HL-60 (cell line): Measurements from ENCODE around the gene CYP1B1.

Experiments
- DNase-seq, 2 experiments: peaks; one replicate each; pipeline ENCODE4 v3.0.0-alpha.2; 2010 to 2020; ENCODE audit warnings: low read depth in 1 of 2, low spot score in 1 of 2
- H3K27ac ChIP-seq: fragments of 250-450 bp; sonication (Bioruptor Pico); replicated peaks from 2 replicates; pipeline ENCODE4 v1.5.1; 2020; ENCODE audit warnings: mild to moderate bottlenecking, moderate library complexity
- H3K27me3 ChIP-seq: fragments of 250-450 bp; sonication (Bioruptor Pico); 2 replicates; pipeline ENCODE4 v1.5.1; 2021; ENCODE audit warnings: mild to moderate bottlenecking, moderate library complexity; ENCODE audit not compliant: insufficient read depth, poor library complexity, severe bottlenecking
- H3K4me3 ChIP-seq: replicated peaks from 2 replicates; pipeline ENCODE4 v1.5.1; 2011; ENCODE audit warnings: mild to moderate bottlenecking, control low read depth, low read length; ENCODE audit not compliant: insufficient read depth
- CTCF ChIP-seq: IDR thresholded peaks from one replicate; pipeline ENCODE4 v1.5.1; 2011; ENCODE audit warnings: low read length, control low read depth, inconsistent platforms; ENCODE audit not compliant: insufficient read depth
- GABPA ChIP-seq: IDR thresholded peaks from 2 replicates; pipeline ENCODE4 v1.6.1; 2012; ENCODE audit warnings: low read depth
- POLR2AphosphoS5 ChIP-seq: IDR thresholded peaks from 2 replicates; pipeline ENCODE4 v1.6.1; 2012; ENCODE audit warnings: low read depth
- SPI1 ChIP-seq: IDR thresholded peaks from 2 replicates; pipeline ENCODE4 v1.6.1; 2012; ENCODE audit warnings: low read depth, mild to moderate bottlenecking, borderline replicate concordance
- TF ChIP-seq, protein P1 (sequence below): IDR thresholded peaks from 2 replicates; pipeline ENCODE4 v1.6.1; 2012; ENCODE audit warnings: low read depth; ENCODE audit not compliant: insufficient replicate concordance

Gene CYP1B1

GRCh38 chr2:38056216-38056615, 19.7 kb downstream of the CYP1B1 start:
- no peak overlapping the region for H3K4me3 ChIP-seq
- no peak overlapping the region for H3K27ac ChIP-seq
- no peak for DNase-seq
- H3K27me3 ChIP-seq: no peaks in the 10 kb centered on the region
- TF ChIP-seq SPI1 (no peak), GABPA (no peak), POLR2AphosphoS5 (no peak), CTCF (no peak)
- TF ChIP-seq, protein P1, sequence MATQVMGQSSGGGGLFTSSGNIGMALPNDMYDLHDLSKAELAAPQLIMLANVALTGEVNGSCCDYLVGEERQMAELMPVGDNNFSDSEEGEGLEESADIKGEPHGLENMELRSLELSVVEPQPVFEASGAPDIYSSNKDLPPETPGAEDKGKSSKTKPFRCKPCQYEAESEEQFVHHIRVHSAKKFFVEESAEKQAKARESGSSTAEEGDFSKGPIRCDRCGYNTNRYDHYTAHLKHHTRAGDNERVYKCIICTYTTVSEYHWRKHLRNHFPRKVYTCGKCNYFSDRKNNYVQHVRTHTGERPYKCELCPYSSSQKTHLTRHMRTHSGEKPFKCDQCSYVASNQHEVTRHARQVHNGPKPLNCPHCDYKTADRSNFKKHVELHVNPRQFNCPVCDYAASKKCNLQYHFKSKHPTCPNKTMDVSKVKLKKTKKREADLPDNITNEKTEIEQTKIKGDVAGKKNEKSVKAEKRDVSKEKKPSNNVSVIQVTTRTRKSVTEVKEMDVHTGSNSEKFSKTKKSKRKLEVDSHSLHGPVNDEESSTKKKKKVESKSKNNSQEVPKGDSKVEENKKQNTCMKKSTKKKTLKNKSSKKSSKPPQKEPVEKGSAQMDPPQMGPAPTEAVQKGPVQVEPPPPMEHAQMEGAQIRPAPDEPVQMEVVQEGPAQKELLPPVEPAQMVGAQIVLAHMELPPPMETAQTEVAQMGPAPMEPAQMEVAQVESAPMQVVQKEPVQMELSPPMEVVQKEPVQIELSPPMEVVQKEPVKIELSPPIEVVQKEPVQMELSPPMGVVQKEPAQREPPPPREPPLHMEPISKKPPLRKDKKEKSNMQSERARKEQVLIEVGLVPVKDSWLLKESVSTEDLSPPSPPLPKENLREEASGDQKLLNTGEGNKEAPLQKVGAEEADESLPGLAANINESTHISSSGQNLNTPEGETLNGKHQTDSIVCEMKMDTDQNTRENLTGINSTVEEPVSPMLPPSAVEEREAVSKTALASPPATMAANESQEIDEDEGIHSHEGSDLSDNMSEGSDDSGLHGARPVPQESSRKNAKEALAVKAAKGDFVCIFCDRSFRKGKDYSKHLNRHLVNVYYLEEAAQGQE: no peak

DNA sequence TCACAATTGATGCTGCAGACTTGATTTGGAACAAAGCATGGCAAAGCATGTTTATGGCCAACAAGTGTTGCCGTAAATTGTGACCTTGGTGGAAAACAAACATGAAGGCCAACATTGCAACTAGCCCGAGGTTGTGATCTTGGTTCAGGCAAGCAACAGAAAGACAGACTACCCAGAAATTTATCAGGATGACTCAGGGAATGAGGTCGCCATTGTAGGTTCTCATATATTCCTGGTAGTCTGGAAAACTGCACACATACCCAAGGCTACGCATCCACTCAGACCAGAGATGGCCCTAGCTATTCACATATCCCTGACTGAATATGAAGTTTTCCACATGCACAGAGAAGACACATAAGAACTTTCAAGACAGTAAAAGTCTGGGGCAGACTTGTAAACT, 30.1 kb downstream of the CYP1B1 start:
- H3K27ac ChIP-seq: no peak overlapping the region
- TF ChIP-seq CTCF (no peak), POLR2AphosphoS5 (no peak), SPI1 (no peak), GABPA (no peak)
- TF ChIP-seq, protein P1: no peak
- DNase-seq: no peak
- no peaks in the 10 kb centered on the region for H3K27me3 ChIP-seq
- no peak overlapping the region for H3K4me3 ChIP-seq

DNA sequence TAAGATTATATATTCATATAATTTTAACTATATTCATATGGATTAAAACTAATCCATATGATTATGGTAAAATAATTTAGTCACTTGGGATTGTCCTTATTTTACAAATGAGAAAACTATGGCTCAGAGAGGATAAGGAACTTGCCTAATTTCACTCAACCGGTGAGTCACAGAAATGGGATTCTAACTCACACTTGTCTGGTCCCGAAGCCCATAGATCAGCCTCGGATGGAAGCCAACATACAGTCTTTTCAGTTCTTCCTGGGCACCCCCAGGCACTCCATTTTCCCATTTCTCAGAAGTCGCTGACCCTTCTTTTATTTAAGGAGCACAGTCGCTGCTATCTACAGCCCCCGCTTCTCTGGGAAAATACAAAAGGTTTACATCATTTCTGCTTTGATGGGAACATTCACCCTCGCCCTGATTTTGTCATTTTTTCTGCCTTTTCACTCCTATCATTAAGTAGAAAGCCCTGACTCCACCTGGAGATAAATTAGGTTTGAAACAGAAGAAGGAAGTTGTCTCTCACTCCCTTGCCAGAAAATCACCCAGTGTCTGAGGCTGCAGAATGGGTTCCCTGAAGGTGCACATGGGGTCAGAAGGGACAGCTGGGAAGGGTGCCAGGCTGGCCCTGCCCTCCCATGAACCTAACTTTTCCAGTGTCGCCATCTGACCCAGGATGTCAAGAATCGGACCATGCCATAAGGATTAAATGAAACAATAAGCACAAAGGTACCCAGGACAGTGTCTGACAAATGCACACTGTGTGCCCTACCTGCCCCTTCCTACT, 36.6 kb downstream of the CYP1B1 start:
- no peak for DNase-seq
- H3K27me3 ChIP-seq: no peaks in the 10 kb centered on the region
- H3K27ac ChIP-seq: no peak overlapping the region
- H3K4me3 ChIP-seq: no peak overlapping the region
- TF ChIP-seq, protein P1: no peak
- TF ChIP-seq CTCF (no peak), GABPA (no peak), POLR2AphosphoS5 (no peak), SPI1 (no peak)
